HCT116 (cell line): ENCODE data around the gene BIK. TPM values are rescaled to one million over a fixed set of nuclear protein-coding genes. Genes with fewer than 3 reads are reported as not detected.
A peak's percentile ranks its signal among the peaks of the same experiment; 100 is the strongest.

Experiments used
- ATAC-seq: fragments of 200-7000 bp; cut with Tn5 transposase; 2 replicates; pipeline ENCODE4 v1.9.1; 2020; ENCODE audit warnings: mild to moderate bottlenecking, moderate library complexity
- BruUV-seq: library from RNA; stranded (reverse); fragments of 400-500 nt; replicated peaks from 2 replicates; lab custom pipeline; 2021; lab: Mats Ljungman, UMichigan
- CTCF ChIA-PET: fragments of 300-600 bp; sonication (Branson Sonifier 250); formaldehyde crosslinking; loops from one replicate; lab custom pipeline; 2021; ENCODE audit warnings: antibody characterized with exemption; lab: Charles Lee
- POLR2A ChIA-PET: fragments of 300-600, 350-600 bp; sonication (Branson Sonifier 250); formaldehyde crosslinking; loops from one replicate; lab custom pipeline; 2021; ENCODE audit warnings: antibody characterized with exemption; lab: Charles Lee
- RAD21 ChIA-PET, 2 experiments: fragments of 300-600 bp; sonication (Branson Sonifier 250); formaldehyde crosslinking; loops; one replicate each; lab custom pipeline; 2023; ENCODE audit warnings: low total read pairs in 2 of 2; ENCODE audit not compliant: uncharacterized antibody in 2 of 2, unreplicated experiment in 2 of 2, low non-redundant PET in 1 of 2; lab: Charles Lee
- DNase-seq: peaks from one replicate; pipeline ENCODE4 v3.0.0-alpha.2; 2010; ENCODE audit warnings: low read depth, low spot score
- H2AFZ ChIP-seq: fragments of 200-600 bp; shearing (Covaris generic), sonication (generic); 2 replicates; pipeline ENCODE4 v1.6.1; 2017; ENCODE audit warnings: low read depth, mixed run types, mixed read lengths, antibody characterized with exemption, low read length; ENCODE audit not compliant: poor library complexity, severe bottlenecking
- H3K27ac ChIP-seq: 2 replicates; pipeline ENCODE4 v1.5.1; 2012; ENCODE audit warnings: low read depth, low read length
- H3K27me3 ChIP-seq: fragments of 200-600 bp; sonication (generic); 2 replicates; pipeline ENCODE4 v1.6.1; 2016; ENCODE audit warnings: mixed run types, low read length, mixed read lengths; ENCODE audit not compliant: insufficient read depth
- H3K36me3 ChIP-seq, 2 experiments: fragments of 200-500 bp in 1 of 2; fragments of 200-600 bp in 1 of 2; sonication (Bioruptor generic) in 1 of 2; sonication (generic) in 1 of 2; 2 replicates each; pipeline versions ENCODE4 v1.5.1 to v1.6.1; 2014 to 2016; ENCODE audit warnings: low read length in 2 of 2, inconsistent platforms in 1 of 2, mixed read lengths in 1 of 2, mixed run types in 1 of 2; ENCODE audit not compliant: insufficient read depth in 2 of 2, control insufficient read depth in 1 of 2
- H3K4me1 ChIP-seq, 2 experiments: fragments of 200-600 bp in 1 of 2; sonication (generic) in 1 of 2; 2 replicates each; pipeline versions ENCODE4 v1.5.1 to v1.6.1; 2012 to 2017; ENCODE audit warnings: low read length in 2 of 2, inconsistent platforms in 1 of 2, mild to moderate bottlenecking in 1 of 2, mixed read lengths in 1 of 2, mixed run types in 1 of 2, moderate library complexity in 1 of 2; ENCODE audit not compliant: insufficient read depth in 2 of 2, control insufficient read depth in 1 of 2
- H3K4me2 ChIP-seq: fragments of 200-600 bp; sonication (generic); 2 replicates; pipeline ENCODE4 v1.6.1; 2017; ENCODE audit warnings: mixed run types, low read length, mixed read lengths
- H3K4me3 ChIP-seq, 2 experiments: fragments of 200-600 bp in 1 of 2; sonication (generic) in 1 of 2; replicated peaks in 1 of 2; 2 replicates each; pipeline ENCODE4 v1.5.1; 2011 to 2016; ENCODE audit warnings: low read length in 2 of 2, control low read depth in 1 of 2, low read depth in 1 of 2, mild to moderate bottlenecking in 1 of 2, mixed read lengths in 1 of 2, mixed run types in 1 of 2
- H3K79me2 ChIP-seq: fragments of 200-600 bp; sonication (generic); 2 replicates; pipeline ENCODE4 v1.6.1; 2017; ENCODE audit warnings: mild to moderate bottlenecking, mixed run types, low read length, moderate library complexity, mixed read lengths; ENCODE audit not compliant: insufficient read depth
- H3K9ac ChIP-seq: fragments of 200-600 bp; sonication (generic); 2 replicates; pipeline ENCODE4 v1.6.1; 2016; ENCODE audit warnings: low read length, mixed read lengths
- H3K9me2 ChIP-seq: fragments of 200-600 bp; sonication (generic), shearing (Covaris generic); 2 replicates; pipeline ENCODE4 v1.6.1; 2017; ENCODE audit warnings: mixed run types, mild to moderate bottlenecking, moderate library complexity; ENCODE audit not compliant: insufficient read depth
- H3K9me3 ChIP-seq, 2 experiments: fragments of 200-500 bp in 1 of 2; fragments of 200-600 bp in 1 of 2; sonication (Bioruptor generic) in 1 of 2; sonication (generic) in 1 of 2; 2 replicates each; pipeline ENCODE4 v1.6.1; 2014 to 2017; ENCODE audit warnings: low read length in 2 of 2, mixed read lengths in 2 of 2, inconsistent platforms in 1 of 2, low read depth in 1 of 2, mild to moderate bottlenecking in 1 of 2, mixed run types in 1 of 2, moderate library complexity in 1 of 2; ENCODE audit not compliant: control insufficient read depth in 1 of 2, insufficient read depth in 1 of 2
- H4K20me1 ChIP-seq: fragments of 200-600 bp; sonication (generic), shearing (Covaris generic); 2 replicates; pipeline ENCODE4 v1.6.1; 2017; ENCODE audit warnings: mixed run types, mild to moderate bottlenecking, moderate library complexity; ENCODE audit not compliant: insufficient read depth
- CBX3 ChIP-seq: IDR thresholded peaks from 2 replicates; pipeline ENCODE4 v1.6.1; 2012; ENCODE audit warnings: low read depth
- CEBPB ChIP-seq: IDR thresholded peaks from 2 replicates; pipeline ENCODE4 v1.6.1; 2012; ENCODE audit warnings: low read depth
- EGR1 ChIP-seq: IDR thresholded peaks from 2 replicates; pipeline ENCODE4 v1.6.1; 2012; ENCODE audit warnings: low read depth
- ELF1 ChIP-seq: IDR thresholded peaks from 2 replicates; pipeline ENCODE4 v1.6.1; 2012; ENCODE audit warnings: low read depth, borderline replicate concordance
- EZH2phosphoT487 ChIP-seq: fragments of 200-600 bp; IDR thresholded peaks from 2 replicates; pipeline ENCODE4 v1.6.1; 2018; ENCODE audit warnings: antibody characterized with exemption, borderline replicate concordance
- FOSL1 ChIP-seq: IDR thresholded peaks from 2 replicates; pipeline ENCODE4 v1.6.1; 2012; ENCODE audit warnings: low read depth
- JUND ChIP-seq: IDR thresholded peaks from 2 replicates; pipeline ENCODE4 v1.6.1; 2012
- MAX ChIP-seq: IDR thresholded peaks from 2 replicates; pipeline ENCODE4 v1.6.1; 2012
- POLR2A ChIP-seq: IDR thresholded peaks from 2 replicates; pipeline ENCODE4 v1.7.0; 2011; ENCODE audit warnings: borderline replicate concordance; ENCODE audit not compliant: insufficient read depth, insufficient read length; ENCODE audit errors: extremely low read depth
- POLR2AphosphoS5 ChIP-seq: IDR thresholded peaks from 2 replicates; pipeline ENCODE4 v1.6.1; 2011; ENCODE audit warnings: mild to moderate bottlenecking, low read depth, low read length, moderate library complexity
- RAD21 ChIP-seq: IDR thresholded peaks from 2 replicates; pipeline ENCODE4 v1.6.1; 2012; ENCODE audit warnings: low read depth, mild to moderate bottlenecking
- SP1 ChIP-seq: IDR thresholded peaks from 2 replicates; pipeline ENCODE4 v1.6.1; 2012; ENCODE audit warnings: low read depth
- SRF ChIP-seq: IDR thresholded peaks from 2 replicates; pipeline ENCODE4 v1.6.1; 2012; ENCODE audit warnings: low read depth
- ZBTB33 ChIP-seq: IDR thresholded peaks from 2 replicates; pipeline ENCODE4 v1.6.1; 2011; ENCODE audit warnings: mild to moderate bottlenecking, low read length, moderate library complexity; ENCODE audit not compliant: insufficient replicate concordance; ENCODE audit errors: extremely low read depth
- ZFX ChIP-seq: fragments of 450-650 bp; IDR thresholded peaks from 2 replicates; pipeline ENCODE4 v1.6.1; 2017
- ZNF274 ChIP-seq: fragments of 200-500 bp; sonication (Bioruptor generic); IDR thresholded peaks from 2 replicates; pipeline ENCODE4 v1.6.1; 2014; ENCODE audit warnings: mild to moderate bottlenecking, low read depth, low read length, inconsistent platforms
- intact Hi-C: fragments of 100-400 bp; cut with micrococcal nuclease; formaldehyde crosslinking; loops from 2 replicates; pipeline ENCODE4 v1.10.0; 2022
- total RNA-seq: library from RNA; stranded (reverse); gene quantifications from one replicate; pipeline ENCODE4 v1.2.1, GENCODE V29; 2021; ENCODE audit not compliant: unreplicated experiment

BIK gene
- total RNA-seq, 1 experiment from 2014 or later = 31.0 TPM

- ChIA-PET RAD21 (interaction anchor here in 1 of 2 experiments (0.6 kb wide), 1 partner anchor 14 kb away, joined by 5 read pairs; no protein-coding TSS in a partner anchor), CTCF (no interaction called here), POLR2A (interaction anchor here (0.6 to 1.9 kb wide), 3 partner anchors 25 to 537 kb away, joined by 4 to 8 read pairs (median 4); partner anchors contain the start of gene POLDIP3)
- Histone ChIP-seq H3K9me2 (no peaks in the 10 kb centered on the region), H3K27me3 (no peaks in the 10 kb centered on the region), H3K36me3 (no peaks in the 10 kb centered on the region; a peak in 1 of 4 replicates), H3K9me3 (no peaks in the 10 kb centered on the region), H3K27ac (peak overlapping the region; percentile 92), H3K4me1 (peaks cover 9 to 46% of the 10 kb centered on the region in 2 experiments), H4K20me1 (no peaks in the 10 kb centered on the region), H3K9ac (peak overlapping the region; percentile 78), H2AFZ (no peak overlapping the region), H3K4me2 (peak overlapping the region; percentile 99), H3K4me3 (peak overlapping the region; percentile 80 to 82), H3K79me2 (peaks cover 49% of the 10 kb centered on the region)
- ATAC-seq = peak; percentile 71
- TF ChIP-seq POLR2AphosphoS5 (0 out of 2 replicates have a peak, but pooled peaks have one; percentile 16), EZH2phosphoT487 (no peak), ZFX (peak; percentile 65), MAX (0 out of 2 replicates have a peak, but pooled peaks have one; percentile 8)
- BruUV-seq = no TSS peak
- no peak for DNase-seq
- intact Hi-C loops = no loop called here
Observed at GRCh38 chr22:43152357-43153071, 42.0 kb downstream of the BIK start.

- Histone ChIP-seq H3K79me2 (peaks cover 59% of the 10 kb centered on the region), H4K20me1 (no peaks in the 10 kb centered on the region), H3K9me3 (no peaks in the 10 kb centered on the region), H3K4me1 (peaks cover 9 to 46% of the 10 kb centered on the region in 2 experiments), H3K4me2 (no peak overlapping the region), H3K9ac (no peak overlapping the region), H3K9me2 (no peaks in the 10 kb centered on the region), H3K27ac (no peak overlapping the region), H3K4me3 (no peak overlapping the region), H3K27me3 (no peaks in the 10 kb centered on the region), H2AFZ (no peak overlapping the region), H3K36me3 (no peaks in the 10 kb centered on the region; a peak in 1 of 4 replicates)
- ChIA-PET RAD21 (no interaction called here), POLR2A (no interaction called here), CTCF (no interaction called here)
- BruUV-seq = no TSS peak
- intact Hi-C loops = no loop called here
- no peak for DNase-seq
- ATAC-seq = no peak
- TF ChIP-seq POLR2AphosphoS5 = no peak
- no peak for TF ChIP-seq EZH2phosphoT487
- no peak for TF ChIP-seq ELF1
- no peak for TF ChIP-seq JUND
- no peak for TF ChIP-seq SRF
- TF ChIP-seq ZFX = no peak
- no peak for TF ChIP-seq CBX3
- TF ChIP-seq POLR2A = no peak
- TF ChIP-seq RAD21 = no peak
- TF ChIP-seq EGR1 = no peak
- no peak for TF ChIP-seq ZNF274
- TF ChIP-seq CEBPB = no peak
- no peak for TF ChIP-seq MAX
- no peak for TF ChIP-seq ZBTB33
- TF ChIP-seq SP1 = no peak
- no peak for TF ChIP-seq FOSL1
Observed at GRCh38 chr22:43153899-43154298, 43.3 kb downstream of the BIK start.
